Measurements from ENCODE around the gene HOXB9. TPM values are rescaled to one million over a fixed set of nuclear protein-coding genes. Genes with fewer than 3 reads are reported as not detected.

The HOXB9 gene
- total RNA-seq, 1 experiment from 2014 or later: not detected

DNA sequence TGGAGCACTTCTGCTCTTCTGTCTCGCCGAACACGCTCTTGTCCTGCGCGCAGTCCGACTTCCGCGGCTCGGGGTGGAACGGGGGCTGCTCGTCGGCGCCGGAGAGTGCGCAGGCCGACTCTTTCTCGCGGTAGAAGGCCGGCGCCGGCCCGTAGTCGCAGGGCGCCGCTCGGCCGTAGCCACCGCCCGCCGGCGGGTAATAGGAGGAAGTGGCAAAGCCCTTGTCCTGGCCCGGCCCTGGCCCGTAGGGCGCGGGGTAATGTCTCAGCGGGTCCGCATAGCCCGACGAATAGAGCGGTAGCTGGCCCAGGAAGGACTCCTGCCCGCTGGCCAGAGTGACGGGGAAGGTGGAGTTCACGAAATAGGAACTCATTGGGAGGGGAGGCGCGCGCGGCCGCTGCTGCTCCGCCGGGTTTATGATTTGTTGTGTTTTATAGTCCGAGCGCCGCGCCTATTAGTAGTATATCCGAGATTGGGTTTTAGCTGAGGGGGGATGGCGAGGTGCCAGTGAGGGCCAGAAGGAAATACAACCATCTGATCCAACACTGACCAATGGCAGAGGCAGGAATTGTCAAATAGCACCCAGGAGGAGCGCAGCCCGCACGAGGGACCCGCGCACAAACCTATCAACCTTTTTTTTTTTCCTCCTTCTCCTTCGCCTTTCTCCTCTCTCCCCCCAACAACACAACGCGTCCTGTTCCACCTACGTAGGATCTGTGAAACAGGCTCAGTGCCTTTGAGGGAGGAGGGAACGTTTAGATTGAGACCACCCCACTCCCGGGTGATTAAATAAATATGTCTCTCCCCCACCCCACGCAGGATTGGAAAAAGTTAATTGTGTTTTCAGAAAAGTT is 28.2 kb downstream of the HOXB9 start:
- H2BK15ac ChIP-seq (ENCODE audit: low read depth, low read length): no peak overlapping the region
- DNase-seq: no peak
- H3K79me1 ChIP-seq (ENCODE audit: insufficient read depth, low read depth, low read length, poor library complexity, severe bottlenecking): no peaks in the 10 kb centered on the region
- no peaks in the 10 kb centered on the region for H3K4me1 ChIP-seq (ENCODE audit: insufficient read depth, low read length)
- no peak overlapping the region for H3K9ac ChIP-seq (ENCODE audit: extremely low read depth, insufficient read length, low read length)
- no peak overlapping the region for H3K18ac ChIP-seq (ENCODE audit: insufficient read length, low read depth, low read length)
- H3K9me3 ChIP-seq (ENCODE audit: control insufficient read depth, low read depth, low read length): no peaks in the 10 kb centered on the region
- Mint-ChIP-seq H3K27ac (no peak overlapping the region), H3K4me1 (peaks cover 8 to 28% of the 10 kb centered on the region in 2 experiments), H3K4me3 (peak overlapping the region in 1 of 2 experiments; percentile 39; a peak in 2 of 5 replicates), H3K27me3 (ENCODE audit: low read depth) (peaks cover 100% of the 10 kb centered on the region), H3K36me3 (ENCODE audit: insufficient read depth in 1 of 3, low read depth in 3 of 3) (no peaks in the 10 kb centered on the region), H3K9me3 (peaks cover 0 to 21% of the 10 kb centered on the region in 2 experiments; a peak in 2 of 5 replicates)
- no peak overlapping the region for H3K14ac ChIP-seq (ENCODE audit: insufficient read depth, low read length)
- no peak overlapping the region for H3K56ac ChIP-seq (ENCODE audit: insufficient read length, low read depth, low read length)
- no peak overlapping the region for H2AFZ ChIP-seq (ENCODE audit: low read length)
- H3K23me2 ChIP-seq (ENCODE audit: insufficient read length, low read depth, low read length, poor library complexity, severe bottlenecking): no peaks in the 10 kb centered on the region
- WGBS (ENCODE audit: extremely low coverage, insufficient read length, low lambda C conversion rate): no CpG with 5 or more reads among the region's 68 CpGs
- H3K79me2 ChIP-seq (ENCODE audit: insufficient read depth, low read length): no peaks in the 10 kb centered on the region
- no peak overlapping the region for H2BK120ac ChIP-seq (ENCODE audit: low read depth, low read length, poor library complexity, severe bottlenecking)
- no peak overlapping the region for H2AK5ac ChIP-seq (ENCODE audit: insufficient read length, low read length)
- TF ChIP-seq, protein P1, sequence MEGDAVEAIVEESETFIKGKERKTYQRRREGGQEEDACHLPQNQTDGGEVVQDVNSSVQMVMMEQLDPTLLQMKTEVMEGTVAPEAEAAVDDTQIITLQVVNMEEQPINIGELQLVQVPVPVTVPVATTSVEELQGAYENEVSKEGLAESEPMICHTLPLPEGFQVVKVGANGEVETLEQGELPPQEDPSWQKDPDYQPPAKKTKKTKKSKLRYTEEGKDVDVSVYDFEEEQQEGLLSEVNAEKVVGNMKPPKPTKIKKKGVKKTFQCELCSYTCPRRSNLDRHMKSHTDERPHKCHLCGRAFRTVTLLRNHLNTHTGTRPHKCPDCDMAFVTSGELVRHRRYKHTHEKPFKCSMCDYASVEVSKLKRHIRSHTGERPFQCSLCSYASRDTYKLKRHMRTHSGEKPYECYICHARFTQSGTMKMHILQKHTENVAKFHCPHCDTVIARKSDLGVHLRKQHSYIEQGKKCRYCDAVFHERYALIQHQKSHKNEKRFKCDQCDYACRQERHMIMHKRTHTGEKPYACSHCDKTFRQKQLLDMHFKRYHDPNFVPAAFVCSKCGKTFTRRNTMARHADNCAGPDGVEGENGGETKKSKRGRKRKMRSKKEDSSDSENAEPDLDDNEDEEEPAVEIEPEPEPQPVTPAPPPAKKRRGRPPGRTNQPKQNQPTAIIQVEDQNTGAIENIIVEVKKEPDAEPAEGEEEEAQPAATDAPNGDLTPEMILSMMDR (conservative IDR thresholded peaks at IDR 0.05): no peak
- no peak overlapping the region for H4K5ac ChIP-seq (ENCODE audit: insufficient read length, low read depth, low read length)
- no peak overlapping the region for H3T11ph ChIP-seq (ENCODE audit: low read length)
- peak overlapping the region; percentile 13 for H3K4me2 ChIP-seq (ENCODE audit: insufficient read depth, insufficient read length, low read length)
- no peak overlapping the region for H2BK5ac ChIP-seq (ENCODE audit: insufficient read length, low read length)
- no peak overlapping the region for H4K91ac ChIP-seq (ENCODE audit: insufficient read length, low read depth, low read length)
- no peak overlapping the region for H3K4ac ChIP-seq (ENCODE audit: low read depth, low read length)
- H3K27ac ChIP-seq (ENCODE audit: insufficient read length, low read depth, low read length): no peak overlapping the region
- H4K8ac ChIP-seq (replicated peaks; ENCODE audit: insufficient read length, low read depth, low read length): no peak overlapping the region
- H3K23ac ChIP-seq (ENCODE audit: insufficient read length, low read depth, low read length): no peak overlapping the region
- H4K20me1 ChIP-seq (ENCODE audit: control insufficient read depth, insufficient read depth, insufficient read length): no peaks in the 10 kb centered on the region
- H3K27me3 ChIP-seq (ENCODE audit: insufficient read depth, low read length): peaks cover 99% of the 10 kb centered on the region
- no peak overlapping the region for H2BK20ac ChIP-seq (ENCODE audit: low read depth, low read length, poor library complexity, severe bottlenecking)
- no peak overlapping the region for H2BK12ac ChIP-seq (ENCODE audit: insufficient read length, low read depth, low read length)

All from H9 (cell line).